Right atrium auricular region (tissue), 2 donors: ENCODE measurements around the gene PIK3CD. TPM values are rescaled to one million over a fixed set of nuclear protein-coding genes. Genes with fewer than 3 reads are reported as not detected.
"Not testable (repeated sequence)": the region's sequence is repeated elsewhere in the genome, so short reads cannot be mapped to it uniquely, and the experiment has no call there.

Experiments
- DNase-seq: peaks from one replicate; pipeline ENCODE4 v3.0.0-alpha.2; 2019; ENCODE audit warnings: low spot score
- H3K27ac ChIP-seq, 2 donors: fragments of 200-600 bp; sonication (generic); 1 replicate in 1 of 2; 2 replicates in 1 of 2; pipeline ENCODE4 v1.5.1; 2016 to 2019
- H3K27me3 ChIP-seq, 2 donors: fragments of 200-600 bp; sonication (generic); one replicate each; pipeline versions ENCODE4 v1.5.1 to v1.6.0; 2017 to 2019
- H3K36me3 ChIP-seq: fragments of 200-600 bp; sonication (generic); one replicate; pipeline ENCODE4 v1.5.1; 2016
- H3K4me1 ChIP-seq, 2 donors: fragments of 200-600 bp; sonication (generic); one replicate each; pipeline versions ENCODE4 v1.5.1 to v1.6.0; 2017 to 2019
- H3K4me3 ChIP-seq, 2 donors: fragments of 200-600 bp; sonication (generic); 1 replicate in 1 of 2; 2 replicates in 1 of 2; pipeline ENCODE4 v1.5.1; 2017 to 2019; ENCODE audit warnings: mild to moderate bottlenecking in 1 of 2, moderate library complexity in 1 of 2
- H3K9me3 ChIP-seq, 2 donors: fragments of 200-600 bp; sonication (generic); one replicate each; pipeline ENCODE4 v1.5.1; 2019
- CTCF ChIP-seq, 2 donors: fragments of 200-600 bp; sonication (generic); IDR thresholded peaks; one replicate each; pipeline ENCODE4 v1.5.1; 2019; ENCODE audit warnings: antibody characterized with exemption in 2 of 2
- total RNA-seq, 2 donors: library from RNA; depleted of rRNA; stranded (reverse); fragments of >200 nt; gene quantifications; one replicate each; pipeline ENCODE4 v1.1.0, GENCODE V29; 2016

The PIK3CD gene
- total RNA-seq, 2 donors from 2014 or later: 4.7 to 7.4 TPM

GRCh38 chr1:9736241-9736640 lies 84.7 kb downstream of the PIK3CD start:
- H3K36me3 ChIP-seq: peaks cover 94% of the 10 kb centered on the region
- H3K4me3 ChIP-seq: no peak overlapping the region
- TF ChIP-seq CTCF (IDR thresholded peaks at IDR 0.05): no peak
- no peaks in the 10 kb centered on the region for H3K27me3 ChIP-seq
- no peak overlapping the region for H3K27ac ChIP-seq
- H3K9me3 ChIP-seq: no peaks in the 10 kb centered on the region
- DNase-seq: no peak
- no peaks in the 10 kb centered on the region for H3K4me1 ChIP-seq

GRCh38 chr1:9737057-9737456 lies 85.5 kb downstream of the PIK3CD start:
- no peaks in the 10 kb centered on the region for H3K27me3 ChIP-seq
- H3K4me1 ChIP-seq: no peaks in the 10 kb centered on the region
- no peaks in the 10 kb centered on the region for H3K9me3 ChIP-seq
- H3K4me3 ChIP-seq: no peak overlapping the region
- peaks cover 92% of the 10 kb centered on the region for H3K36me3 ChIP-seq
- no peak for TF ChIP-seq CTCF (IDR thresholded peaks at IDR 0.05)
- no peak overlapping the region for H3K27ac ChIP-seq
- DNase-seq: no peak

GRCh38 chr1:9737671-9738070 lies 86.1 kb downstream of the PIK3CD start:
- Histone ChIP-seq H3K4me3 (no peak overlapping the region), H3K27me3 (no peaks in the 10 kb centered on the region), H3K4me1 (no peaks in the 10 kb centered on the region), H3K27ac (no peak overlapping the region), H3K9me3 (no peaks in the 10 kb centered on the region), H3K36me3 (peaks cover 89% of the 10 kb centered on the region)
- TF ChIP-seq CTCF (IDR thresholded peaks at IDR 0.05): no peak
- DNase-seq: no peak

- no peak for DNase-seq
- H3K27me3 ChIP-seq: no peaks in the 10 kb centered on the region
- TF ChIP-seq CTCF (IDR thresholded peaks at IDR 0.05): no peak
- no peak overlapping the region for H3K4me3 ChIP-seq
- peaks cover 48% of the 10 kb centered on the region for H3K36me3 ChIP-seq
- H3K4me1 ChIP-seq: no peaks in the 10 kb centered on the region
- H3K27ac ChIP-seq: no peak overlapping the region
- H3K9me3 ChIP-seq: no peaks in the 10 kb centered on the region
Observed at GRCh38 chr1:9744106-9744799, 92.7 kb downstream of the PIK3CD start.

GRCh38 chr1:9746211-9746610 lies 94.7 kb downstream of the PIK3CD start:
- no peak overlapping the region for H3K27ac ChIP-seq
- H3K9me3 ChIP-seq: no peaks in the 10 kb centered on the region
- H3K36me3 ChIP-seq: peaks cover 46% of the 10 kb centered on the region
- no peak for DNase-seq
- TF ChIP-seq CTCF (IDR thresholded peaks at IDR 0.05): no peak
- H3K4me1 ChIP-seq: no peaks in the 10 kb centered on the region
- H3K27me3 ChIP-seq: no peaks in the 10 kb centered on the region
- no peak overlapping the region for H3K4me3 ChIP-seq

GRCh38 chr1:9746651-9747050 lies 95.1 kb downstream of the PIK3CD start:
- H3K27ac ChIP-seq: no peak overlapping the region
- H3K4me1 ChIP-seq: no peaks in the 10 kb centered on the region
- no peak overlapping the region for H3K4me3 ChIP-seq
- no peaks in the 10 kb centered on the region for H3K27me3 ChIP-seq
- DNase-seq: no peak
- H3K36me3 ChIP-seq: peaks cover 46% of the 10 kb centered on the region
- H3K9me3 ChIP-seq: no peaks in the 10 kb centered on the region
- TF ChIP-seq CTCF (IDR thresholded peaks at IDR 0.05): no peak

GRCh38 chr1:9748391-9748790 lies 96.9 kb downstream of the PIK3CD start:
- H3K9me3 ChIP-seq, H3K27ac ChIP-seq, H3K4me3 ChIP-seq, H3K27me3 ChIP-seq, H3K4me1 ChIP-seq, DNase-seq: not testable (repeated sequence)
- peaks cover 33% of the 10 kb centered on the region for H3K36me3 ChIP-seq
